Brain microvascular endothelial cell (primary cell): Measurements from ENCODE around the gene DKC1.

ENCODE experiments used
- DNase-seq: peaks from one replicate; pipeline ENCODE4 v3.0.0-alpha.2; 2020
- H3K27ac ChIP-seq: fragments of 250-450 bp; sonication (Bioruptor Pico); 2 replicates; pipeline ENCODE4 v1.5.1; 2020; ENCODE audit warnings: mild to moderate bottlenecking, moderate library complexity
- H3K27me3 ChIP-seq: fragments of 250-450 bp; sonication (Bioruptor Pico); replicated peaks from 2 replicates; pipeline ENCODE4 v1.5.1; 2020; ENCODE audit warnings: mild to moderate bottlenecking
- H3K36me3 ChIP-seq: fragments of 250-450 bp; sonication (Bioruptor Pico); replicated peaks from 2 replicates; pipeline ENCODE4 v1.5.1; 2020; ENCODE audit warnings: mild to moderate bottlenecking
- H3K4me3 ChIP-seq: 2 replicates; pipeline ENCODE4 v1.5.1; 2011; ENCODE audit warnings: low read depth, mild to moderate bottlenecking, control low read depth, low read length, moderate library complexity
- in situ Hi-C: cut with HindIII; loops from 2 replicates; pipeline ENCODE4 v1.10.0; 2017; ENCODE audit warnings: low sequenced_read_pairs, low pct_ligation_motif_present
- TF ChIP-seq, protein P1 (sequence below): IDR thresholded peaks from 2 replicates; pipeline ENCODE4 v1.5.1; 2011; ENCODE audit warnings: low read depth, mild to moderate bottlenecking, moderate library complexity, low read length, control low read depth, inconsistent platforms; ENCODE audit errors: missing control alignments

Gene DKC1

DNA sequence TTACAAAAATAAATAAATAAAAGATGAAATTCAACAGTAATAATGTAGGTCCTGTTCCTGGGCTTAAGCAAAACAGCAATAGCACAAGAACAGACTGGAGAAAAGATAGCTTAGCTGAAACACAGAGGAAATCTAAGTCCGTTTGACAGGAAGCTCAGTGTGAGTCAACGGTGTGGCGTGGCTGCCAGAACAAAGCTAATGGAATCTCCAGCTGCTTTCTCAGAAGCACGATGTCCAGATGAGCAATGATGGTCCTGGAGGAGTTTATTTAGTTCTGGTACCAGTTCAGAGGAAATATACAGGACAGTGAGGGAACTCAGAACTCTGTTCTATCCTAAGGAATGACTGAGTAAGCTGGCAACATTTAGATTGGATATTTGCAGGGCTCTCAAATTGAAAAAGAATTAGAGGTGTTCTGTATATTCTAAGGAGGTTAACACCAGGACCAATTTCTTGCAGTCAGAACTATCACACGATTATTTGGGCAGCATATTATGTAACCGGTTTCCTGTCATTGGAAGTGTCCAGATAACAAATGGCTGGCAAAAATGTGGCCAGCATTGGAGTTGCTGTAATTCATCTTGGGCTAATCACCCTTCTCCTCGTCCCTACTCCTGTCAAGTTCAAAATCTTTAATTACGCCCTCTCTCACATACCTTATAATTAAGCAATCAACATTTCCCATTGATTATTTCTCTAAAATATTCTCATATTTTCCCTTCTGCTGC, 24.5 kb upstream of the DKC1 start:
- no peak overlapping the region for H3K4me3 ChIP-seq
- H3K27me3 ChIP-seq: no peaks in the 10 kb centered on the region
- H3K36me3 ChIP-seq: no peaks in the 10 kb centered on the region
- peak; percentile 82 for DNase-seq
- TF ChIP-seq, protein P1, sequence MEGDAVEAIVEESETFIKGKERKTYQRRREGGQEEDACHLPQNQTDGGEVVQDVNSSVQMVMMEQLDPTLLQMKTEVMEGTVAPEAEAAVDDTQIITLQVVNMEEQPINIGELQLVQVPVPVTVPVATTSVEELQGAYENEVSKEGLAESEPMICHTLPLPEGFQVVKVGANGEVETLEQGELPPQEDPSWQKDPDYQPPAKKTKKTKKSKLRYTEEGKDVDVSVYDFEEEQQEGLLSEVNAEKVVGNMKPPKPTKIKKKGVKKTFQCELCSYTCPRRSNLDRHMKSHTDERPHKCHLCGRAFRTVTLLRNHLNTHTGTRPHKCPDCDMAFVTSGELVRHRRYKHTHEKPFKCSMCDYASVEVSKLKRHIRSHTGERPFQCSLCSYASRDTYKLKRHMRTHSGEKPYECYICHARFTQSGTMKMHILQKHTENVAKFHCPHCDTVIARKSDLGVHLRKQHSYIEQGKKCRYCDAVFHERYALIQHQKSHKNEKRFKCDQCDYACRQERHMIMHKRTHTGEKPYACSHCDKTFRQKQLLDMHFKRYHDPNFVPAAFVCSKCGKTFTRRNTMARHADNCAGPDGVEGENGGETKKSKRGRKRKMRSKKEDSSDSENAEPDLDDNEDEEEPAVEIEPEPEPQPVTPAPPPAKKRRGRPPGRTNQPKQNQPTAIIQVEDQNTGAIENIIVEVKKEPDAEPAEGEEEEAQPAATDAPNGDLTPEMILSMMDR: no peak
- in situ Hi-C loops: no loop called here
- H3K27ac ChIP-seq: peak overlapping the region; percentile 87

DNA sequence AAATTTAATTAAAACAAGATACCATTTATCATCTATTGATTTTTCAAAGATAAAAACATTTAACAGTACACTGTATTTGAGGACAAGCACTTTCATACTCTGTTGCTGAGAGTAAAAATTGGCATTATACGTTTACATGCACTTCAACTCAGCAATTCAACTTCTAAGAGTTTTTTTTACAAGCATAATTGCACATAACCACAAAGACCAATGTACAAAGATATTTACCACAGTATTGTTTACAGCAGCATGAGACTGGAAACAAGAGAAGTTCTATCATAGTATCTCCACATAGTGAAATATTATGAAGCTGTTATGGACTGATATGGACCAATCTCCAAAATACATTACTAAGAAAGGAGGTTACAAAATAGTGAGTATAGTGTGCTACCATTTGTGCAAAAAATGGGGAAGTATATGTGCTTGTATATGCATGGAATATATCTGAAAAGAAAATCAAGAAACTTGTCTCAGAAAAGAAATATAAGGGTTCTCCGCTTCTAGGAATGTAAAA, 22.7 kb upstream of the DKC1 start:
- TF ChIP-seq, protein P1: no peak
- Histone ChIP-seq H3K36me3 (no peaks in the 10 kb centered on the region), H3K27ac (no peak overlapping the region), H3K4me3 (no peak overlapping the region), H3K27me3 (no peaks in the 10 kb centered on the region)
- no peak for DNase-seq
- in situ Hi-C loops: no loop called here

DNA sequence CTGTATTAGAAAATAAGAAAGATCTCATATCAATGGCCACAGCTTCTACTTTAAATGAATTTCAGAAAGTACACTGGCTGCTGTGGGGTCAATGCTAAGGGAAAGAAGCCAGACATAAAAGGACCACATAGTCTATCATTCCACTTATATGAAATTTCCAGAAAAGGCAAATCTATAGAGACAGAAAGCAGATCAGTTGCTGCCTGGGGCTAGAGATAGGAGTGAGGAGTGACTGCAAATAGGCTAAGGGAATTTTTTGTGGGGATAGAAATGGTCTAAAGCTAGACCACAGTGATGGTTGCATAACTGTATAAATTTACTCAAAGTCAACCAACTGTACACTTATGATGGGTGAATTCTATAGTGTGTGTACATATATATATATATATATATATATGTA, 20.1 kb upstream of the DKC1 start:
- H3K36me3 ChIP-seq: no peaks in the 10 kb centered on the region
- TF ChIP-seq, protein P1: no peak
- no peak overlapping the region for H3K4me3 ChIP-seq
- no peak overlapping the region for H3K27ac ChIP-seq
- in situ Hi-C loops: no loop called here
- no peak for DNase-seq
- no peaks in the 10 kb centered on the region for H3K27me3 ChIP-seq

DNA sequence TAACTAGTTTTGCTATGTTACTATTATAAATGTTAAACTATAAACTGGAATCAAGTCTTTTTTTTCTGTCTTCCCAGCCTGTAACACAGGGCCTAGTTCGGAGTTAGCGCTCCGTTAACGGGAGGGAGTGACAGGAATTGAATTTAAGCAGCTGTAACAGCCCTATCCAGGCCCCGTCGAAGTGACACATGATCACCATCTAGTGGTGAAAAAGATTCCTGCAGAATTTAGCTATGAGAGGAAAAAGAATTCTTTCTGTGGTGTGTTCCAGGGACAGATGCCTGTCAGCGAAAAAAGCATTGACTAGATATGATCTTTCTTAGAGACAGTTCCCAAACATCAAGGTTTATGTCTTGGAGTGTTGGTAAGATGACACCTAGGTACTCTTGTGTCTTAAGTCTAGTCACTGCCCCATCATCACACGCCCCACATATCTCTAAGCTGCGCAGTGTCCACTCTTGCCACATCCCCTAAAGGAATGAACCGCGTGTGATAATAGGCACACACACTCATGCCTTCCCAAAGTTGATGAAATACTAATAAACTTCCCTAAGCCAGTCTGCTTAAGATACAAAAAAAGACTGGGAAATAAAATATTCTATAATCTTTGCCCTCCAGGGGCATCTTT, 13.8 kb upstream of the DKC1 start:
- Histone ChIP-seq H3K27me3 (no peaks in the 10 kb centered on the region), H3K36me3 (no peaks in the 10 kb centered on the region), H3K4me3 (no peak overlapping the region), H3K27ac (no peak overlapping the region)
- in situ Hi-C loops: no loop called here
- peak; percentile 47 for DNase-seq
- TF ChIP-seq, protein P1: peak; percentile 70

DNA sequence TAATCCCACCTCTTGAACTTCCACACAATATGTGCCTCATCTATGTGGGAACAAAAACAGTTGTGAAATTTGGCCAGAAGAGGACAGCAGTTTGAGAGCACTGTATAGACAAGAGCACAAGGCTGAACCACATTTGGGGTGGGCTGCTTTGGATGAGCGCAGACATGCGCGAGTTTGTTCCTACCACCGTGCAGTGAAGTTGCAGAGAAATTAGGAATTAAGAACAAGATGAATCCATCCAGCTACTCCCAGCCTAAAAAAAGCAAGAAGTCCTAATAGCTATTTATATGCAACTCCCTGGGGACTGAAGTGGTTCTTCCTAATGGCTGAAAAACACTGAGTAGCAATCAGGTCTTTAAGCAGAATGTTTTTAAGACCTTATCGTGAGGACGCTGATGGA, 12.8 kb upstream of the DKC1 start:
- TF ChIP-seq, protein P1: no peak
- peak overlapping the region; percentile 56 for H3K4me3 ChIP-seq
- in situ Hi-C loops: no loop called here
- H3K27me3 ChIP-seq: no peaks in the 10 kb centered on the region
- DNase-seq: no peak
- H3K36me3 ChIP-seq: no peaks in the 10 kb centered on the region
- H3K27ac ChIP-seq: no peak overlapping the region
